HEK293 (cell line): ENCODE results near the gene C19orf47.

Source experiments
- CTCF ChIA-PET: fragments of 350-600 bp; formaldehyde crosslinking; extraction: SDS; loops from one replicate; lab custom pipeline; 2021; ENCODE audit warnings: antibody characterized with exemption; lab: Yijun Ruan, JAX
- POLR2A ChIA-PET: fragments of 300-600 bp; formaldehyde crosslinking; extraction: SDS; loops from one replicate; lab custom pipeline; 2020; ENCODE audit warnings: antibody characterized with exemption, inconsistent platforms; lab: Yijun Ruan, JAX
- H3K27ac ChIP-seq: fragments of 200-500 bp; sonication (Bioruptor generic); 2 replicates; pipeline ENCODE4 v1.5.1; 2014; ENCODE audit warnings: low read depth, low read length, control low read depth, inconsistent platforms; ENCODE audit errors: extremely low read depth
- H3K36me3 ChIP-seq, 2 experiments: fragments of 200-500 bp in 1 of 2; sonication (Bioruptor generic) in 1 of 2; 1 replicate in 1 of 2; 2 replicates in 1 of 2; pipeline ENCODE4 v1.5.1; 2014 to 2017; ENCODE audit warnings: inconsistent platforms in 2 of 2, low read length in 2 of 2; ENCODE audit not compliant: control insufficient read depth in 2 of 2, insufficient read depth in 1 of 2
- H3K4me1 ChIP-seq: fragments of 200-500 bp; sonication (Bioruptor generic); 2 replicates; pipeline ENCODE4 v1.5.1; 2014; ENCODE audit warnings: mild to moderate bottlenecking, low read length, inconsistent platforms; ENCODE audit not compliant: control insufficient read depth, insufficient read depth
- H3K4me3 ChIP-seq: 2 replicates; pipeline ENCODE4 v1.5.1; 2011; ENCODE audit warnings: low read depth, mild to moderate bottlenecking, control low read depth, low read length, moderate library complexity
- H3K9me3 ChIP-seq: fragments of 200-500 bp; sonication (Bioruptor generic); 2 replicates; pipeline ENCODE4 v1.5.1; 2014; ENCODE audit warnings: low read depth, low read length, inconsistent platforms; ENCODE audit not compliant: control insufficient read depth, insufficient read depth
- GLIS1 ChIP-seq: fragments of 450-650 bp; formaldehyde crosslinking; IDR thresholded peaks from 2 replicates; pipeline ENCODE4 v1.5.1; 2016; ENCODE audit warnings: missing biosample characterization, missing genetic modification characterization
- KLF10 ChIP-seq: fragments of 450-650 bp; IDR thresholded peaks from 2 replicates; pipeline ENCODE4 v1.5.1; 2018; ENCODE audit warnings: missing biosample characterization, mild to moderate bottlenecking, missing genetic modification characterization
- PRDM10 ChIP-seq: fragments of 450-650 bp; formaldehyde crosslinking; IDR thresholded peaks from 2 replicates; pipeline ENCODE4 v1.5.1; 2016; ENCODE audit warnings: missing biosample characterization, missing genetic modification characterization
- SP7 ChIP-seq: fragments of 450-650 bp; formaldehyde crosslinking; IDR thresholded peaks from 2 replicates; pipeline ENCODE4 v1.5.1; 2016; ENCODE audit warnings: missing biosample characterization, missing genetic modification characterization
- ZBTB17 ChIP-seq: fragments of 450-650 bp; formaldehyde crosslinking; IDR thresholded peaks from 2 replicates; pipeline ENCODE4 v1.5.1; 2016; ENCODE audit warnings: missing biosample characterization, missing genetic modification characterization
- ZNF155 ChIP-seq: fragments of 450-650 bp; formaldehyde crosslinking; IDR thresholded peaks from 2 replicates; pipeline ENCODE4 v1.5.1; 2016; ENCODE audit warnings: missing biosample characterization, missing genetic modification characterization
- ZNF274 ChIP-seq, 2 experiments: fragments of 200-500 bp in 1 of 2; fragments of 450-650 bp in 1 of 2; sonication (Bioruptor generic) in 1 of 2; formaldehyde crosslinking in 1 of 2; IDR thresholded peaks; 2 replicates each; pipeline versions ENCODE4 v1.5.1 to v1.6.1; 2014 to 2016; ENCODE audit warnings: borderline replicate concordance in 1 of 2, inconsistent platforms in 1 of 2, low read length in 1 of 2, missing biosample characterization in 1 of 2, missing genetic modification characterization in 1 of 2
- ZNF302 ChIP-seq: fragments of 450-650 bp; formaldehyde crosslinking; IDR thresholded peaks from 2 replicates; pipeline ENCODE4 v1.5.1; 2016; ENCODE audit warnings: missing biosample characterization, missing genetic modification characterization, low read depth
- ZNF362 ChIP-seq: fragments of 450-650 bp; formaldehyde crosslinking; IDR thresholded peaks from 2 replicates; pipeline ENCODE4 v1.5.1; 2016; ENCODE audit warnings: missing biosample characterization, missing genetic modification characterization
- ZNF366 ChIP-seq: fragments of 450-650 bp; formaldehyde crosslinking; conservative IDR thresholded peaks from 2 replicates; pipeline ENCODE4 v1.5.1; 2016; ENCODE audit warnings: missing biosample characterization, missing genetic modification characterization
- ZNF394 ChIP-seq: fragments of 450-650 bp; formaldehyde crosslinking; IDR thresholded peaks from 2 replicates; pipeline ENCODE4 v1.5.1; 2016; ENCODE audit warnings: missing biosample characterization, missing genetic modification characterization, mild to moderate bottlenecking, moderate library complexity, borderline replicate concordance
- ZNF473 ChIP-seq: fragments of 450-650 bp; formaldehyde crosslinking; IDR thresholded peaks from 2 replicates; pipeline ENCODE4 v1.5.1; 2017; ENCODE audit warnings: missing biosample characterization, missing genetic modification characterization
- ZNF548 ChIP-seq: fragments of 450-650 bp; formaldehyde crosslinking; IDR thresholded peaks from 2 replicates; pipeline ENCODE4 v1.5.1; 2016; ENCODE audit warnings: missing biosample characterization, missing genetic modification characterization
- ZNF555 ChIP-seq: fragments of 450-650 bp; formaldehyde crosslinking; conservative IDR thresholded peaks from 2 replicates; pipeline ENCODE4 v1.5.1; 2017; ENCODE audit warnings: missing biosample characterization, mild to moderate bottlenecking, missing genetic modification characterization, inconsistent platforms
- ZNF571 ChIP-seq: fragments of 450-650 bp; formaldehyde crosslinking; IDR thresholded peaks from 2 replicates; pipeline ENCODE4 v1.5.0; 2017; ENCODE audit warnings: missing biosample characterization, missing genetic modification characterization
- ZNF692 ChIP-seq: fragments of 450-650 bp; formaldehyde crosslinking; IDR thresholded peaks from 2 replicates; pipeline ENCODE4 v1.5.1; 2016; ENCODE audit warnings: missing biosample characterization, missing genetic modification characterization
- ZNF76 ChIP-seq: fragments of 450-650 bp; formaldehyde crosslinking; IDR thresholded peaks from 2 replicates; pipeline ENCODE4; 2016; ENCODE audit warnings: low read depth, missing biosample characterization, missing genetic modification characterization, borderline replicate concordance
- ZNF843 ChIP-seq: fragments of 450-650 bp; formaldehyde crosslinking; IDR thresholded peaks from 2 replicates; pipeline ENCODE4 v1.5.1; 2016; ENCODE audit warnings: missing biosample characterization, missing genetic modification characterization

C19orf47 gene

GRCh38 chr19:40305403-40305802 lies 42.8 kb downstream of the C19orf47 start (continued):
- peak; percentile 55; the same call in 1 of the 2 replicates for TF ChIP-seq ZNF692 (tag by site-specific recombination)

GRCh38 chr19:40304306-40304705 lies 43.9 kb downstream of the C19orf47 start:
- H3K27ac ChIP-seq = 0 out of 2 replicates have a peak overlapping the region, but pooled peaks have one; percentile 49
- H3K36me3 ChIP-seq = peaks cover 0 to 45% of the 10 kb centered on the region in 2 experiments; a peak in 2 of 3 replicates
- CTCF ChIA-PET = interaction anchor here (0.5 to 5.4 kb wide), 46 partner anchors 10 to 1934 kb away, joined by 3 to 61 read pairs (median 6); partner anchors contain the start of genes C19orf47, LTBP4, PLD3 and SERTAD3
- POLR2A ChIA-PET = interaction anchor here (0.5 to 2.1 kb wide), 6 partner anchors 20 to 1308 kb away, joined by 3 to 13 read pairs (median 7); partner anchors contain the start of genes AKT2, C19orf47, PLD3 and SERTAD1
- H3K9me3 ChIP-seq = no peaks in the 10 kb centered on the region; the same call in 1 of the 2 replicates
- TF ChIP-seq ZNF366 (tag by site-specific recombination) (0 out of 2 replicates have a peak, but pooled peaks have one; percentile 33), ZNF274 (IDR thresholded peaks at IDR 0.05; ENCODE audit: low read length) (no peak), ZNF274 (tag by site-specific recombination; IDR thresholded peaks at IDR 0.05; ENCODE audit: borderline replicate concordance) (no peak)
- TF ChIP-seq, all 188 proteins: peak for 1
- no peak overlapping the region for H3K4me3 ChIP-seq
- peaks cover 13% of the 10 kb centered on the region for H3K4me1 ChIP-seq

- H3K36me3 ChIP-seq = peaks cover 0 to 39% of the 10 kb centered on the region in 2 experiments; a peak in 2 of 3 replicates
- TF ChIP-seq ZNF362 (tag by site-specific recombination) (peak; percentile 50; the same call in 1 of the 2 replicates), ZNF155 (no peak), PRDM10 (tag by site-specific recombination) (peak; percentile 44), ZNF302 (tag by site-specific recombination) (no peak)
- no peak overlapping the region for H3K4me3 ChIP-seq
- ChIA-PET POLR2A (interaction anchor here (0.6 to 2.1 kb wide), 6 partner anchors 19 to 973 kb away, joined by 3 to 13 read pairs (median 8); partner anchors contain the start of genes AKT2, C19orf47, PLD3 and SERTAD1), CTCF (interaction anchor here (0.8 to 5.4 kb wide), 18 partner anchors 10 to 343 kb away, joined by 3 to 61 read pairs (median 14); partner anchors contain the start of genes C19orf47, LTBP4, PLD3 and SERTAD3)
- peaks cover 13% of the 10 kb centered on the region for H3K4me1 ChIP-seq
- no peaks in the 10 kb centered on the region; the same call in 1 of the 2 replicates for H3K9me3 ChIP-seq
- H3K27ac ChIP-seq = peak overlapping the region; percentile 49; the same call in 1 of the 2 replicates
Measured at GRCh38 chr19:40303765-40304164, 44.4 kb downstream of the C19orf47 start.

- Histone ChIP-seq H3K36me3 (peaks cover 0 to 36% of the 10 kb centered on the region in 2 experiments; a peak in 2 of 3 replicates), H3K27ac (peak overlapping the region; percentile 41; the same call in 1 of the 2 replicates), H3K4me3 (no peak overlapping the region), H3K4me1 (peaks cover 13% of the 10 kb centered on the region), H3K9me3 (no peaks in the 10 kb centered on the region; the same call in 1 of the 2 replicates)
- ChIA-PET CTCF (interaction anchor here (0.6 to 3.9 kb wide), 5 partner anchors 75 to 505 kb away, joined by 3 to 57 read pairs (median 4); no protein-coding TSS in a partner anchor), POLR2A (interaction anchor here (1.7 kb wide), 1 partner anchor 46 kb away, joined by 4 read pairs; the partner anchor contains the start of genes C19orf47 and PLD3)
- TF ChIP-seq ZNF394 (tag by site-specific recombination) (peak; percentile 51; the same call in 1 of the 2 replicates), ZNF473 (tag by site-specific recombination) (no peak), ZNF548 (tag by site-specific recombination) (0 out of 2 replicates have a peak, but pooled peaks have one; percentile 31), ZNF571 (no peak), ZNF555 (tag by site-specific recombination) (no peak), ZNF76 (tag by site-specific recombination) (no peak), SP7 (tag by site-specific recombination) (0 out of 2 replicates have a peak, but pooled peaks have one; percentile 13), ZNF843 (tag by site-specific recombination) (no peak), KLF10 (no peak), ZBTB17 (tag by site-specific recombination) (peak; percentile 71), GLIS1 (peak; percentile 42)
Measured at GRCh38 chr19:40302224-40303011, 45.8 kb downstream of the C19orf47 start.
